PFSK-1 (cell line): Measurements from ENCODE around the gene THSD7B.

ENCODE experiments used
- FOXP2 ChIP-seq: optimal IDR thresholded peaks from 2 replicates; pipeline ENCODE3; 2011; ENCODE audit warnings: borderline replicate concordance, control low read depth, inconsistent platforms; ENCODE audit not compliant: insufficient read depth; ENCODE audit errors: extremely low read length, extremely low read depth
- POLR2AphosphoS5 ChIP-seq: IDR thresholded peaks from 2 replicates; pipeline ENCODE4 v1.6.1; 2012; ENCODE audit warnings: low read depth, mild to moderate bottlenecking, control low read depth, low read length, moderate library complexity
- SIN3A ChIP-seq: IDR thresholded peaks from 2 replicates; pipeline ENCODE4 v1.6.1; 2012; ENCODE audit warnings: mild to moderate bottlenecking, low read length, moderate library complexity, borderline replicate concordance; ENCODE audit not compliant: insufficient read depth
- TAF1 ChIP-seq: IDR thresholded peaks from 2 replicates; pipeline ENCODE4 v1.6.1; 2012; ENCODE audit warnings: low read length, control low read depth, borderline replicate concordance; ENCODE audit not compliant: insufficient read depth
- TF ChIP-seq, protein P1 (sequence below), 2 experiments: IDR thresholded peaks; 2 replicates each; pipeline versions ENCODE4 v1.6.1 to v1.8.0; 2011 to 2012; ENCODE audit warnings: low read depth in 2 of 2, low read length in 2 of 2, control low read depth in 1 of 2, inconsistent platforms in 1 of 2, mild to moderate bottlenecking in 1 of 2, moderate library complexity in 1 of 2; ENCODE audit not compliant: insufficient read depth in 1 of 2

Gene THSD7B

DNA sequence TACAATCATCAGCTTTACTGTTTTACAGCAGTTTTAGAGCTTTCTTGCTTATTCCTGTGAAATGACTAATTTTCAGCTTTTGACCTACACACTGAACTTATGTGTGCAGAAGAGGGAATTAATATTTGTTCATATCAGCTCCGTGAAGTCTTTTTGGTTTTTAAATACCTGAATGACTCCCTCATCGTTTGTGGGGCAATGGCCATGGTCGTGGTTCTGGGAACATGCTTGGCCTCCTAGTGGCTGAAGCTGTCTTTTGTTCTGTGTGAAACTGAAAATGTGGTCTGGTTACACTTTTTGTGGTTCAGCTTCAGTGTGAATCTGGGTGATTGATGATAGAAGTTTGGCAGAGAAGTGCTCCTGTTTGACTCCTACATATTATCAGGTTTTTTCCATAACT lies 408.1 kb downstream of the THSD7B start:
- TF ChIP-seq FOXP2: no peak

DNA sequence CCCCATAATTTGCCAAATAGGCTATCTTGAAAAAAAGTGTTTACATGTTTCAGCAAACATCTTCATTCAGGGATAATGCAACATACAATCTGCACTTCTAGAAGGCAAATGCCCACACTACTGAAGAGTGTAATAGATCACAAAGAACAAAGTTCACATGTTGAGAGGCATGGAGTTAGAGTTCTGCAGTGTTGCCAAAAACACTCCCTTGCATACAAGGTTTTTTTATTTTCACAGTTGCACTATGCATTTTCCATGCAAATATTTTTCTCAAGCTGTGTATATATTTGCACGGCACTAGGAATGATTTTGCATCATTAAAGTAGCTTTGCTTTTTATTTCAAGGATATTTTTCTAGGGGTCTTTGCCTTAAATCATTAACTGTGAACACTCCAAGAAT lies 409.9 kb downstream of the THSD7B start:
- no peak for TF ChIP-seq TAF1
- TF ChIP-seq POLR2AphosphoS5: no peak
- TF ChIP-seq FOXP2: no peak
- TF ChIP-seq, protein P1, sequence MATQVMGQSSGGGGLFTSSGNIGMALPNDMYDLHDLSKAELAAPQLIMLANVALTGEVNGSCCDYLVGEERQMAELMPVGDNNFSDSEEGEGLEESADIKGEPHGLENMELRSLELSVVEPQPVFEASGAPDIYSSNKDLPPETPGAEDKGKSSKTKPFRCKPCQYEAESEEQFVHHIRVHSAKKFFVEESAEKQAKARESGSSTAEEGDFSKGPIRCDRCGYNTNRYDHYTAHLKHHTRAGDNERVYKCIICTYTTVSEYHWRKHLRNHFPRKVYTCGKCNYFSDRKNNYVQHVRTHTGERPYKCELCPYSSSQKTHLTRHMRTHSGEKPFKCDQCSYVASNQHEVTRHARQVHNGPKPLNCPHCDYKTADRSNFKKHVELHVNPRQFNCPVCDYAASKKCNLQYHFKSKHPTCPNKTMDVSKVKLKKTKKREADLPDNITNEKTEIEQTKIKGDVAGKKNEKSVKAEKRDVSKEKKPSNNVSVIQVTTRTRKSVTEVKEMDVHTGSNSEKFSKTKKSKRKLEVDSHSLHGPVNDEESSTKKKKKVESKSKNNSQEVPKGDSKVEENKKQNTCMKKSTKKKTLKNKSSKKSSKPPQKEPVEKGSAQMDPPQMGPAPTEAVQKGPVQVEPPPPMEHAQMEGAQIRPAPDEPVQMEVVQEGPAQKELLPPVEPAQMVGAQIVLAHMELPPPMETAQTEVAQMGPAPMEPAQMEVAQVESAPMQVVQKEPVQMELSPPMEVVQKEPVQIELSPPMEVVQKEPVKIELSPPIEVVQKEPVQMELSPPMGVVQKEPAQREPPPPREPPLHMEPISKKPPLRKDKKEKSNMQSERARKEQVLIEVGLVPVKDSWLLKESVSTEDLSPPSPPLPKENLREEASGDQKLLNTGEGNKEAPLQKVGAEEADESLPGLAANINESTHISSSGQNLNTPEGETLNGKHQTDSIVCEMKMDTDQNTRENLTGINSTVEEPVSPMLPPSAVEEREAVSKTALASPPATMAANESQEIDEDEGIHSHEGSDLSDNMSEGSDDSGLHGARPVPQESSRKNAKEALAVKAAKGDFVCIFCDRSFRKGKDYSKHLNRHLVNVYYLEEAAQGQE (IDR thresholded peaks at IDR 0.05; ENCODE audit: insufficient read depth in 1 of 2, low read depth in 2 of 2, low read length in 2 of 2): no peak
- TF ChIP-seq SIN3A: no peak

DNA sequence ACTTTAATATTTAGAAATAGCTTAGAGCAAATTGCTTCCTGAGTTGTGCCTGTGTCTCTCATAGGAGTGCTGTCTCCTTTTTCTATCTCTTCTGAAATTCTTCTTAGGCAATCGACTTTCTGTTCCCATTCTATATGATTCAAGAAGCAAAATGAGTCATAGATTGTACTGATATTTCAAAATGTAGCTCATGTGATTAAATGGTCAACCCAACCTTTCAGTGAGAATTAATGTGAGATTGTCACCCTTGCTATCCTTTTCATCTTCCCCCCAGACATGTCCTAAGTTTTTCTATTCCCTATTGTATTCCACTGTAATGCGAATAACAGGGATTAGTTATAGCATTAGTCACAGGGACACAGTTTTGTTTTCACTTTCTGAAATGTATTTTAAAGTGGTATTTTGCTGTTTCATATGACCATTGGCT lies 413.6 kb downstream of the THSD7B start:
- TF ChIP-seq TAF1 (no peak), POLR2AphosphoS5 (no peak), FOXP2 (no peak), SIN3A (no peak)
- TF ChIP-seq, protein P1 (IDR thresholded peaks at IDR 0.05; ENCODE audit: insufficient read depth in 1 of 2, low read depth in 2 of 2, low read length in 2 of 2): no peak

DNA sequence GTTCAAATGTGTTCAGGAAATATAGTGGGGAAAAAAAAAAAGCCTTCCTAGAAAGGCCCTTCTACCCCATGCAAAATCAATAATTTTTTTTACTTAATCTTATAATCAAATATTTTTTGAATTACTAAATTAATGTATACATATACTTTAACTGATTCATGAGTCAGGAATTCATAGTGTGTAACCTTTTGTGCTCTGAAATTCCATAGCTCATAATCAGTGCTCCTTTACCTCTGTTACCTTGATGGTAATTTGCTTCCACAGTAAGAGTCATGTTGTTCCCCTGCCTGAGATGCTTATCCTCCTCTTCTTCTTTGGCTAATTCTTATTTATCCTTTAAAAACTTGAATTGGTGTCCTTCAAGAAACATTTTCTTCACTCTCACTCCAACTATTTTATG lies 414.2 kb downstream of the THSD7B start:
- TF ChIP-seq, protein P1 (IDR thresholded peaks at IDR 0.05; ENCODE audit: insufficient read depth in 1 of 2, low read depth in 2 of 2, low read length in 2 of 2): no peak
- TF ChIP-seq FOXP2 (no peak), SIN3A (no peak), POLR2AphosphoS5 (no peak), TAF1 (no peak)

DNA sequence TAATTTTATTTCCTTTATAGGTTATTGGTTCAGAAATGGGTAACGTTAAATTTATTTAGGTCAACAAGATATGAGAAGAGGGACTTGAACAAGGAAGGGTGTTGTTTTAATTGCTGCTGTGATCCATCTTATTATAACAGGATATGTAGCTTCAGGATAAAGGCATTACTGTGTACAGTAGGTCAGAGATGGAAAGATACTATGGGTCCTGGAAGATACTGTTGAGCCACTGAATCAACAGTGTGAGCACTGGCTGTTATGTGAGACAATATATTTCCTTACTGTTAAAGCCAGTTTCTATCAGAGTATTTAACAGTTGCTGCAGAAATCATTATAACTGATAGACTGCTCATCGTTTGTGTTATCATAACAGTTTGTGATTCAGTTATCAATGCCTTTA lies 414.7 kb downstream of the THSD7B start:
- TF ChIP-seq POLR2AphosphoS5 (no peak), TAF1 (no peak), SIN3A (no peak), FOXP2 (no peak)
- TF ChIP-seq, protein P1 (IDR thresholded peaks at IDR 0.05; ENCODE audit: insufficient read depth in 1 of 2, low read depth in 2 of 2, low read length in 2 of 2): no peak
